COLO829 (cell line): Measurements from ENCODE around the gene MCM9.
A peak's percentile ranks its signal among the peaks of the same experiment; 100 is the strongest.
"Not testable (repeated sequence)": the region's sequence is repeated elsewhere in the genome, so short reads cannot be mapped to it uniquely, and the experiment has no call there.

ENCODE experiments used
- DNase-seq: peaks from one replicate; pipeline ENCODE4 v3.0.0; 2012; ENCODE audit warnings: low spot score

Gene MCM9

GRCh38 chr6:118799826-118800225, 135.1 kb downstream of the MCM9 start:
- no peak for DNase-seq

GRCh38 chr6:118796548-118796947, 138.4 kb downstream of the MCM9 start:
- not testable (repeated sequence) for DNase-seq

GRCh38 chr6:118791499-118791898, 143.5 kb downstream of the MCM9 start:
- no peak for DNase-seq

DNA sequence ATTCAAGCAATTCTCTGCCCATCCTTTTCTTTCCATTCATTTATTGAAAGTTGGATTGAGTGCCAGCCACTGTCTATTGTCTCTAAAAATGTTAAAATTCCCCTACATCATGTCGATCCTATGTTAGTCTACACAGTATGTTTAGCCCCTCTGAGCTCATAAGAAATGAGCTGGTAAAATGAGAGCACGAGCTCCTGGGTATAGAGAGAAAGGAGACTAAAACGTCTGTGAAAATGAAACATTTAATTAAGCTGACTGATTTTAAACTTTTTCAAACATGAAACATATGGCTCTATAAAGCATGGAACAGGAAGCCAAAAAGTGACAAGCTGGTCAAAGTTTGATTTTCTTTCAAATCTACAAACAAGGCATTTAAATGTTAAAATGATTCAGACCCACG, 145.0 kb downstream of the MCM9 start:
- no peak for DNase-seq

DNA sequence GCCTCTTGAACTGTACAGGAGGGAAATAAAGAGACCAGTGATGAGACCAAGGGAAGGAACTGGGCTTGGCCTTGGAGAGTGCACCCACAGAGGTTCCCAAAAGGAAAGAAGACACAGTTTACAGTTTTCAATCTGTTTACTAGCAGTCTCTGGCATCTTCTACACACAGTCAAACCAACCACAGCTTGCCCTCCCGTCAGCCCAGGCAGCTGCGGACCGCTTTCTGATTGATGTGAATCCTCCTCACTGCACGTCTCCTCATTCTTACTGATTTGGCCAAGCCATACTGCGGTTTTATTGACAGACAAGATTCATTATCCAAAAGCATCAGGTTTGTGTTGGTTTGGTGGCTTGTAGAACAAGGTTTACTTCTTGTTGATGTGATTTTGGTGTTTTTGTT, 145.5 kb downstream of the MCM9 start:
- no peak for DNase-seq

- DNase-seq: no peak
These were observed 146.3 kb downstream of the MCM9 start for GRCh38 chr6:118788702-118789101.

DNA sequence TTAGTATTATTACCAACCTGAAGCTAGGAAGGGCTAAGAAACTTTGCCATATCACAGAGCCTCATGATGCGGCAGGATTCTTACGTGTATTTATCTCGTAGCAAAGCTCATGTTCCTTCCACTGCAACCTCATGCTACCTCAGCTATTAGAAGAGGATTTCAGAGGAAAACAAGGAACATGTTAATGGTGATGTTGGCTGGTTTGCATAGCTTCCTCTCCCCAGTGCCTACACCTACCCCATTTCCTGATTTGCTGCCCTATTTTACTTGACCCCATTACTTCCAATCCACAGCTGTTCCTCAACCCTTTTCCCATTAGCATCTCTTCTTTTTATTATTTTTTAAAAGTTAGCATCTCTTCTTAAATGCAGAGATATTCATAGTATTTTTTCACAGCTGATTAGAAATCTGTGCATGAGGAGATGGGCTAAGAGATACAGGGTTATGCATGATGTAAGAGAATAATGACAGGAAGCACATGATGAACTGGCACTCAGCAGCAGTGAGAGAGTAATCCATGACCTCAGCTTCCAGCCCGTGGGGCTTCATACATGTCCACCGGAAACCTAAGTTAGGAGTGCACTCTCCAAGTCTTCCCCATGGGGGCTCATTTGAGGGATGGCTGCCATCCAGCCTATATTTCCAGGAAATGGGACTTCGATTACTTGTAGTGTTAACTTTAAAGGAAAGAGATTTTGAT, 147.1 kb downstream of the MCM9 start:
- peak; percentile 36 for DNase-seq

- no peak for DNase-seq
These were observed 148.1 kb downstream of the MCM9 start for GRCh38 chr6:118786596-118787453.

GRCh38 chr6:118785601-118786000, 149.4 kb downstream of the MCM9 start:
- no peak for DNase-seq

DNA sequence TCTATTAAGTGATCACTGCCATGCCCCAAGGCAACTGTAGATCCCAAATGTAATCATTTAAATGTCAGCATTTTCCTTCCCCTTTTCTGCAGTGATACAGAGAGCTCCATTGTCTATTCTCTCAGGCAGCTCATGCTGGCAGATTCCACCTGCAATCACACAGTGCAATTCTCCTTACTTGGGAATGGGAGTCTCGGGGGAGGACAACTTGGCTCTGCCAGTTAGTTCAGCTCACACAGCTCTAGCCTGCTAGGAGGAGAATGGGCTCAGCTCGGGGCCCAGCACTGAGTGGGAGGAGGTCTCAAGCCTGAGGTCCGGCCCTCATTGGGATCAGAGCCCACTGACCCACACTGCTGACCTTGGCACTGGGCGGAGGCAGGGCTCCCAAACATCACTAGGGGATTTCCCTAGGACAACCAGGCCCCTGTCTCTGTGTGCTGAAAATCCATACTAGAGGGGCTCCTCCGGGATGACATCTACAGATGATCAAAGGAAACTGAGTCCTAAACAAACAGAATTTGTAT, 150.3 kb downstream of the MCM9 start:
- DNase-seq: peak; percentile 87

GRCh38 chr6:118783931-118784550, 150.9 kb downstream of the MCM9 start:
- peak; percentile 54 for DNase-seq

GRCh38 chr6:118782651-118783050, 152.3 kb downstream of the MCM9 start:
- no peak for DNase-seq

GRCh38 chr6:118781897-118782296, 153.1 kb downstream of the MCM9 start:
- no peak for DNase-seq

DNA sequence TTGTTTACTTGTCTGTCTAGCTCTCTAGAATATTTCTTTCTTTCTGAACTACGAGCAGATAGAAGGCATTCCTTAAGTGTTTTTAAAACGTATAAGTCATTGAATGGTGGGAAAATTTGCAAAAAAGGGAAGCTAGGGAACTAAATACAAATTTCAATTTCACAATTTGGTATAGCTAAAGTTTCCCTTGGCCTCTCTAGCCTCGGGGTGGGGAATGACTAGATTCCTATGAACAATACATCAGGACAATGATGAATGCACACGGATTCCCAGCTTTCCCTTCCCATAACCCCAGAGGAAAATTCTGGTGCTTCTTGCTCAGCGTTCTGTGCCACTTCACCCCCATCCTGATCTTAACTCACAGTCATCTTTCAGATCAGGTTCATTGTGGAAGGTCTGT, 154.3 kb downstream of the MCM9 start:
- no peak for DNase-seq

DNA sequence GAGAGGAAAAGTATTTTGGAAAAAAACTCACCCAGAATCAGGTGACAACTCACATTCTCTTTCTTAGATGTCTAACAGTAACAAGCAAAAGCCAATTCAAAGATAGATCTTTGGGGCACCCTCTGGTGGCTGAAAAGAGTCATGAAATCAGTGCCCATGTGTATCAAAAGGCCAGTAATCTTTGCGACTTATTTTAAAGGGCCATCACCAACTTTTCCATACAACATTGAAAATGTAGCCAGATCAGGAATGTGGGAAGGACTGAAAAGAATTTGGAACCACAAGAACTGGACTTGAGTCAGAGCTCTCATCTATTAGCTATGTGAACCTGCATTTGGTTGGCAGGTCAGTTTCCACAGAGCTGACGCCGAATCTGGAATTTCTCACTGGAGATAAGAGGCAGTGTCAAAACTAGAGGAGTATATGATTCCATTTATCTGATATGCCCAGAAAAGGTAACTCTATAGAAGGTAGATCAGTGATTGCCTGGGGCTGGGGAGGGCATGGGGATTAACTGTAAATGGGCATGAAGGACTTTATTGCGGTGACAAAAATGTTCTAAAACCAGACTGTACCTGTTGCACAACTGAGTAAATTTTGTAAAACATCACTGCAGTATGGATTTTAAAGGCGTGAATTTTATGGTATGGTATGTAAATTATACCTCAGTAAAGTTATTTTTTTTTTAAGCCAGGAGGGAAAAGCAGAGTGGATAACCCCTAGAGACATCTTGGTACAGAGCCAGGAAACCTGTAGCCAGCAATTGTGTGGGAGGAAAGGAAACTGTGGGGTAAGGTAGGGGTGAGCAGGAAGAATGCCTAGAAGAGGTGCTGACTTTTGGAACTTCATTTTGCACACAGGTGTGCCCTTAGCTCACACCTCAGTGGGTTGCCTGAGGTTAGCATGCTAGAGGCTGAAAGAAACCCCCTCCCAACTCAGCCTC, 158.1 kb downstream of the MCM9 start:
- peak; percentile 78 for DNase-seq

GRCh38 chr6:118775381-118775780, 159.6 kb downstream of the MCM9 start:
- no peak for DNase-seq

DNA sequence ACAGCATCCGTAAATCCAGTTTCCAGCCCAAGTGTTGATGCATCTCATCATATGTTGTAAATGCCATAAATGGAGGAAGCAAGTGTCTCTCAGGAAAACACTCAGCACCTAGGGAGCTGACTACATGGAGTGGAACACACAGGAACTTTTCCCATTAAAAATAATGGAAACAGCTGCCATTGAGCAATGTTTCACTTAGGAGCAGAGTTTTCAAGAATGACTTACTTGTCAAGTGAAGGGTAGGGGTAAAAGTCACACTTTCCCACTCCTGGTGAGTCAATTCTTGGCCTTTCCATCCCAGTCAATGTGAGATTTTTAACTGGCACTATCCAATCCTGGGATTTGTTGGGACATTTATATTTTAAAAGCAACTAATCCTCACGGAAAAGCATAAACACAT, 160.4 kb downstream of the MCM9 start:
- DNase-seq: no peak

- no peak for DNase-seq
These were observed 162.1 kb downstream of the MCM9 start for GRCh38 chr6:118772886-118773285.

GRCh38 chr6:118771253-118771652, 163.7 kb downstream of the MCM9 start:
- no peak for DNase-seq

DNA sequence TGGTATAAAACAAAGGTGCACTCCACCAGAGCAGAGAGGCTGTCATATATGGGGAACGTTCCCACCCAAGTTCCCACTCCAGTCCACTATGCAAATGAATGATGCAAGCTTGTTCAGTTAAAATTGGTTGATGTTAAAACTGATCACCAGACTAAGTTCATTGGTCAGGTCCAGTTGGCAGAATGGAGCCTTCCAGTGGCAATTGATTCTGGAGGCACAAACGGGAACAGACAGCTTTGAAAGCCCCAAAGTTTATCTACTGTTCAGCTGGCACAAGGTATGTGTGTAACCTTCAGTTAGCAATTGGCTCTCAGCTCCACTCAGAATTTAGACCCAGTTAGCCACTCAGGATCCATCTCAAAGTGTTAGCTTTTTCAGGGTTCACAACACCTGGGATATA, 164.1 kb downstream of the MCM9 start:
- no peak for DNase-seq

DNA sequence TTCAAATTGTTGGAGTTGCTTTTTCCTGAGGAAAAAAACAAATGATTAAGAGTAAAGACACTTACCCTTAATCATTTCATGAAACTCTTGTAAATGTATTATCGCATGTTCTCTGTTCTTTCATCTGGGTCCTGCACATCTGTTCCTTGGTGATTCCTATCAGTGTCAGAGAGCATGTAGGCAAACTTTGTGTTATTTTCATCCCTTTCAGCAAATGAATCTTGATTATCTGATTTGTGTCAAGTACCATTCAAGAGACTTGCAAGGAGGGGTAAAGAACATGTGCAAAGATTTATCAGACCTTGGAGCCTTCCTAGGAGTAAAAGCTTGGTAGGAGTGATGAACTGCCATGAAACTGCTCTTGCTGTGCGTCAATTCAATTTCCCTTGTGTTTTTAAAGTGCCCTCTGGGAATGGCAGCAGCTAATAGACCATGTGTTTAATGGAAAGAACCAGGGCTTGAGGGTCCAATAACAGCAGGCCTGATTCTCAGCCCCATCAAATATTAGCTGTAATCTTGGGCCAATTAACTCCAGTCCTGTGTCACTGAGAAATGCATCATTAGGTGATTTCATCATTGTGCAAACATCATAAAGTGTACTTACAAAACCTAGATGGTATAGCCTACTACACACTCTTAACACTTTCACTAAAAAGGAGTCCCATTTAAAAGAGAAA, 164.7 kb downstream of the MCM9 start:
- DNase-seq: no peak
